ENCODE results near the gene CAMTA1. TPM values are rescaled to one million over a fixed set of nuclear protein-coding genes. Genes with fewer than 3 reads are reported as not detected.
"Not testable (repeated sequence)": the region's sequence is repeated elsewhere in the genome, so short reads cannot be mapped to it uniquely, and the experiment has no call there.

Gene CAMTA1
- total RNA-seq, 1 experiment from 2014 or later, result 118 TPM

GRCh38 chr1:7592120-7592798, 807.0 kb downstream of the CAMTA1 start:
- peaks cover 8% of the 10 kb centered on the region for H3K4me1 ChIP-seq (ENCODE audit: low read length)
- no peaks in the 10 kb centered on the region for H3K9me3 ChIP-seq (ENCODE audit: low read length)
- no peak overlapping the region for H3K9ac ChIP-seq (ENCODE audit: low read length)
- no peaks in the 10 kb centered on the region for H3K27me3 ChIP-seq (ENCODE audit: low read length)
- no peak for DNase-seq
- H3K36me3 ChIP-seq (ENCODE audit: insufficient read depth, low read length), result no peaks in the 10 kb centered on the region
- no peaks in the 10 kb centered on the region for H3K79me2 ChIP-seq (ENCODE audit: low read length)
- H4K20me1 ChIP-seq (ENCODE audit: insufficient read depth, low read depth, low read length), result 0 out of 2 replicates have a peak, but pooled peaks cover 7% of the 10 kb centered on the region
- H3K4me2 ChIP-seq (ENCODE audit: low read depth, low read length, poor library complexity, severe bottlenecking), result no peak overlapping the region
- no peak overlapping the region for H3K27ac ChIP-seq (ENCODE audit: low read length)
- H3K9me2 ChIP-seq (replicated peaks; ENCODE audit: insufficient read depth, low read length), result no peaks in the 10 kb centered on the region
- H2AFZ ChIP-seq (ENCODE audit: low read length), result no peak overlapping the region
- no peak overlapping the region for H3K4me3 ChIP-seq (ENCODE audit: low read length)

GRCh38 chr1:7594002-7594713, 808.9 kb downstream of the CAMTA1 start:
- Histone ChIP-seq H3K27me3 (ENCODE audit: low read length) (no peaks in the 10 kb centered on the region), H3K27ac (ENCODE audit: low read length) (no peak overlapping the region), H3K9me3 (ENCODE audit: low read length) (no peaks in the 10 kb centered on the region), H3K4me1 (ENCODE audit: low read length) (peaks cover 8% of the 10 kb centered on the region), H3K36me3 (ENCODE audit: insufficient read depth, low read length) (no peaks in the 10 kb centered on the region), H3K9me2 (replicated peaks; ENCODE audit: insufficient read depth, low read length) (no peaks in the 10 kb centered on the region), H3K9ac (ENCODE audit: low read length) (no peak overlapping the region), H3K79me2 (ENCODE audit: low read length) (no peaks in the 10 kb centered on the region), H4K20me1 (ENCODE audit: insufficient read depth, low read depth, low read length) (0 out of 2 replicates have a peak, but pooled peaks cover 4% of the 10 kb centered on the region), H3K4me3 (ENCODE audit: low read length) (no peak overlapping the region), H2AFZ (ENCODE audit: low read length) (no peak overlapping the region), H3K4me2 (ENCODE audit: low read depth, low read length, poor library complexity, severe bottlenecking) (no peak overlapping the region)
- peak; percentile 49 for DNase-seq

- H2AFZ ChIP-seq (ENCODE audit: low read length), result no peak overlapping the region
- H3K9me2 ChIP-seq (replicated peaks; ENCODE audit: insufficient read depth, low read length), result no peaks in the 10 kb centered on the region
- H3K79me2 ChIP-seq (ENCODE audit: low read length), result no peaks in the 10 kb centered on the region
- no peak overlapping the region for H3K27ac ChIP-seq (ENCODE audit: low read length)
- H3K36me3 ChIP-seq (ENCODE audit: insufficient read depth, low read length), result no peaks in the 10 kb centered on the region
- H3K4me2 ChIP-seq (ENCODE audit: low read depth, low read length, poor library complexity, severe bottlenecking), result no peak overlapping the region
- no peak overlapping the region for H3K4me3 ChIP-seq (ENCODE audit: low read length)
- no peaks in the 10 kb centered on the region for H4K20me1 ChIP-seq (ENCODE audit: insufficient read depth, low read depth, low read length)
- H3K9ac ChIP-seq (ENCODE audit: low read length), result no peak overlapping the region
- H3K9me3 ChIP-seq (ENCODE audit: low read length), result no peaks in the 10 kb centered on the region
- H3K4me1 ChIP-seq (ENCODE audit: low read length), result peaks cover 8% of the 10 kb centered on the region
- H3K27me3 ChIP-seq (ENCODE audit: low read length), result no peaks in the 10 kb centered on the region
- DNase-seq, result no peak
Measured at GRCh38 chr1:7594714-7595295, 809.6 kb downstream of the CAMTA1 start.

- H3K27me3 ChIP-seq (ENCODE audit: low read length), result no peaks in the 10 kb centered on the region
- H3K4me1 ChIP-seq (ENCODE audit: low read length), result peaks cover 8% of the 10 kb centered on the region
- H2AFZ ChIP-seq (ENCODE audit: low read length), result no peak overlapping the region
- H3K27ac ChIP-seq (ENCODE audit: low read length), result no peak overlapping the region
- H4K20me1 ChIP-seq (ENCODE audit: insufficient read depth, low read depth, low read length), result no peaks in the 10 kb centered on the region
- no peaks in the 10 kb centered on the region for H3K9me2 ChIP-seq (replicated peaks; ENCODE audit: insufficient read depth, low read length)
- no peaks in the 10 kb centered on the region for H3K36me3 ChIP-seq (ENCODE audit: insufficient read depth, low read length)
- no peaks in the 10 kb centered on the region for H3K9me3 ChIP-seq (ENCODE audit: low read length)
- no peak for DNase-seq
- H3K79me2 ChIP-seq (ENCODE audit: low read length), result no peaks in the 10 kb centered on the region
- H3K4me3 ChIP-seq (ENCODE audit: low read length), result no peak overlapping the region
- no peak overlapping the region for H3K9ac ChIP-seq (ENCODE audit: low read length)
- no peak overlapping the region for H3K4me2 ChIP-seq (ENCODE audit: low read depth, low read length, poor library complexity, severe bottlenecking)
Measured at GRCh38 chr1:7595336-7595735, 810.1 kb downstream of the CAMTA1 start.

- no peak for DNase-seq
- Histone ChIP-seq H2AFZ (ENCODE audit: low read length) (no peak overlapping the region), H3K79me2 (ENCODE audit: low read length) (no peaks in the 10 kb centered on the region), H3K4me1 (ENCODE audit: low read length) (peaks cover 8% of the 10 kb centered on the region), H3K27ac (ENCODE audit: low read length) (no peak overlapping the region), H3K4me3 (ENCODE audit: low read length) (no peak overlapping the region), H3K27me3 (ENCODE audit: low read length) (no peaks in the 10 kb centered on the region), H4K20me1 (ENCODE audit: insufficient read depth, low read depth, low read length) (no peaks in the 10 kb centered on the region), H3K9me2 (replicated peaks; ENCODE audit: insufficient read depth, low read length) (no peaks in the 10 kb centered on the region), H3K4me2 (ENCODE audit: low read depth, low read length, poor library complexity, severe bottlenecking) (no peak overlapping the region), H3K36me3 (ENCODE audit: insufficient read depth, low read length) (no peaks in the 10 kb centered on the region), H3K9ac (ENCODE audit: low read length) (no peak overlapping the region), H3K9me3 (ENCODE audit: low read length) (no peaks in the 10 kb centered on the region)
Measured at GRCh38 chr1:7596126-7596965, 811.1 kb downstream of the CAMTA1 start.

- not testable (repeated sequence) for H3K9me3 ChIP-seq (ENCODE audit: low read length); H2AFZ ChIP-seq (ENCODE audit: low read length); H3K27me3 ChIP-seq (ENCODE audit: low read length); H3K27ac ChIP-seq (ENCODE audit: low read length); DNase-seq; H3K79me2 ChIP-seq (ENCODE audit: low read length); H3K4me3 ChIP-seq (ENCODE audit: low read length); H3K4me2 ChIP-seq (ENCODE audit: low read depth, low read length, poor library complexity, severe bottlenecking); H4K20me1 ChIP-seq (ENCODE audit: insufficient read depth, low read depth, low read length); H3K9me2 ChIP-seq (replicated peaks; ENCODE audit: insufficient read depth, low read length); H3K4me1 ChIP-seq (ENCODE audit: low read length); H3K9ac ChIP-seq (ENCODE audit: low read length); H3K36me3 ChIP-seq (ENCODE audit: insufficient read depth, low read length)
Measured at GRCh38 chr1:7598058-7598457, 812.8 kb downstream of the CAMTA1 start.

GRCh38 chr1:7604906-7605305, 819.7 kb downstream of the CAMTA1 start:
- not testable (repeated sequence) for H3K27me3 ChIP-seq (ENCODE audit: low read length); H3K9me2 ChIP-seq (replicated peaks; ENCODE audit: insufficient read depth, low read length); H3K9ac ChIP-seq (ENCODE audit: low read length); H3K9me3 ChIP-seq (ENCODE audit: low read length); H3K36me3 ChIP-seq (ENCODE audit: insufficient read depth, low read length); H3K79me2 ChIP-seq (ENCODE audit: low read length); H3K27ac ChIP-seq (ENCODE audit: low read length); H2AFZ ChIP-seq (ENCODE audit: low read length); DNase-seq; H4K20me1 ChIP-seq (ENCODE audit: insufficient read depth, low read depth, low read length); H3K4me3 ChIP-seq (ENCODE audit: low read length); H3K4me1 ChIP-seq (ENCODE audit: low read length); H3K4me2 ChIP-seq (ENCODE audit: low read depth, low read length, poor library complexity, severe bottlenecking)

- Histone ChIP-seq H3K4me1 (ENCODE audit: low read length) (no peaks in the 10 kb centered on the region), H3K9me3 (ENCODE audit: low read length) (no peaks in the 10 kb centered on the region), H3K27ac (ENCODE audit: low read length) (no peak overlapping the region), H3K79me2 (ENCODE audit: low read length) (no peaks in the 10 kb centered on the region), H2AFZ (ENCODE audit: low read length) (no peak overlapping the region), H3K4me2 (ENCODE audit: low read depth, low read length, poor library complexity, severe bottlenecking) (no peak overlapping the region), H3K27me3 (ENCODE audit: low read length) (0 out of 2 replicates have a peak, but pooled peaks cover 2% of the 10 kb centered on the region), H3K9me2 (replicated peaks; ENCODE audit: insufficient read depth, low read length) (no peaks in the 10 kb centered on the region), H3K9ac (ENCODE audit: low read length) (no peak overlapping the region), H3K36me3 (ENCODE audit: insufficient read depth, low read length) (no peaks in the 10 kb centered on the region), H4K20me1 (ENCODE audit: insufficient read depth, low read depth, low read length) (no peaks in the 10 kb centered on the region), H3K4me3 (ENCODE audit: low read length) (no peak overlapping the region)
- peak; percentile 49 for DNase-seq
Measured at GRCh38 chr1:7606096-7606495, 820.8 kb downstream of the CAMTA1 start.
